Uterus (tissue), 4 donors: Measurements from ENCODE around the gene MEIS2. TPM values are rescaled to one million over a fixed set of nuclear protein-coding genes. Genes with fewer than 3 reads are reported as not detected.

Experiments used
- DNase-seq, 2 donors: peaks; one replicate each; pipeline ENCODE4 v3.0.0-alpha.2; 2019 to 2020
- H3K27ac ChIP-seq, 2 donors: fragments of 200-600 bp; sonication (generic); 1 replicate in 1 of 2; 2 replicates in 1 of 2; pipeline ENCODE4 v1.5.1; 2016 to 2018
- H3K27me3 ChIP-seq, 2 donors: fragments of 200-600 bp; sonication (generic); one replicate each; pipeline ENCODE4 v1.5.1; 2018 to 2019; ENCODE audit warnings: control low read depth in 1 of 2
- H3K36me3 ChIP-seq, 2 donors: fragments of 200-600 bp; sonication (generic); one replicate each; pipeline ENCODE4 v1.5.1; 2019; ENCODE audit warnings: control low read depth in 1 of 2
- H3K4me1 ChIP-seq, 2 donors: fragments of 200-600 bp; sonication (generic); one replicate each; pipeline ENCODE4 v1.5.1; 2018 to 2019; ENCODE audit warnings: control low read depth in 1 of 2
- H3K4me3 ChIP-seq, 2 donors: fragments of 200-600 bp; sonication (generic); 1 replicate in 1 of 2; 2 replicates in 1 of 2; pipeline ENCODE4 v1.5.1; 2018 to 2019; ENCODE audit warnings: mild to moderate bottlenecking in 1 of 2
- H3K9me3 ChIP-seq, 2 donors: fragments of 200-600 bp; sonication (generic); one replicate each; pipeline ENCODE4 v1.5.1; 2019; ENCODE audit warnings: control low read depth in 1 of 2
- CTCF ChIP-seq, 4 experiments: fragments of 200-600 bp in 2 of 4; fragments of 450-650 bp in 2 of 4; sonication (generic) in 2 of 4; IDR thresholded peaks; one replicate each; pipeline ENCODE4 v1.5.1; 2016 to 2019; ENCODE audit warnings: antibody characterized with exemption in 4 of 4, mild to moderate bottlenecking in 2 of 4, moderate library complexity in 1 of 4
- POLR2A ChIP-seq, 2 donors: fragments of 450-650 bp; IDR thresholded peaks; one replicate each; pipeline ENCODE4 v1.6.1; 2016; ENCODE audit warnings: antibody characterized with exemption in 2 of 2, mild to moderate bottlenecking in 1 of 2, moderate library complexity in 1 of 2
- intact Hi-C: fragments of 100-400 bp; cut with DNase I; formaldehyde crosslinking; loops from one replicate; pipeline ENCODE4 v1.15.1; 2023; ENCODE audit warnings: low total_unique reads
- total RNA-seq, 4 donors: library from RNA; depleted of rRNA in 3 of 4; stranded (reverse); fragments of >200 nt in 3 of 4; gene quantifications; one replicate each; pipeline versions ENCODE4 v1.1.0 to v1.2.4, GENCODE V29; 2014 to 2023
- donor health status: DM: yes; HTN: yes; CAD: no.

Gene MEIS2
- total RNA-seq, 4 donors from 2014 or later = 84.0 to 184 (median 112) TPM

- TF ChIP-seq CTCF (IDR thresholded peaks at IDR 0.05) = no peak
- no peak for TF ChIP-seq POLR2A (IDR thresholded peaks at IDR 0.05)
- intact Hi-C loops = no loop called here
- no peaks in the 10 kb centered on the region for H3K36me3 ChIP-seq
- H3K27me3 ChIP-seq = no peaks in the 10 kb centered on the region
- H3K27ac ChIP-seq = no peak overlapping the region
- no peak for DNase-seq
- peaks cover 0 to 17% of the 10 kb centered on the region in 2 donors for H3K4me1 ChIP-seq
- H3K4me3 ChIP-seq = no peak overlapping the region
- H3K9me3 ChIP-seq = no peaks in the 10 kb centered on the region
Measured at GRCh38 chr15:37010595-37010994, 89.8 kb downstream of the MEIS2 start.

- Histone ChIP-seq H3K9me3 (no peaks in the 10 kb centered on the region), H3K36me3 (no peaks in the 10 kb centered on the region), H3K4me1 (peaks cover 0 to 4% of the 10 kb centered on the region in 2 donors), H3K27me3 (no peaks in the 10 kb centered on the region), H3K27ac (no peak overlapping the region), H3K4me3 (no peak overlapping the region)
- intact Hi-C loops = no loop called here
- TF ChIP-seq POLR2A (IDR thresholded peaks at IDR 0.05) = no peak
- TF ChIP-seq CTCF (IDR thresholded peaks at IDR 0.05) = no peak
- no peak for DNase-seq
Measured at GRCh38 chr15:37009288-37009687, 91.1 kb downstream of the MEIS2 start.

DNA sequence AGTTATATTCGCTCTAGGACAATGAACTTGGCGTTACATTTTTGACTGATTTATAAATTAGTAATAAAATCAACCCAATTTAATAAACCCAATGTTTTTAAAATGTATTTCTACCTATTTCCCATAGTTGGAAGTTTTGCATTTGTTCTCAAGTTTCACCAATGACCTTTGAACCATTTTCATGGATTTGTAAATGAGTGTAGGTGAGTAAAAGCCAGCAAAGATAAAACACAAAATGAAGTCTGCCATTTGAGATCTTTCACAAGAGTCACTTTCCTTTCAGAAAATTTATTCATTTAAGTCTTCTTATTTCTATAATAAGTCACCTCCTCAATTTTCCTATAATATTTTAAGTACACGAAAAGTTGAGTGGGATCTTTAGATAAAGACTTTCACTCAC, 92.1 kb downstream of the MEIS2 start:
- intact Hi-C loops = no loop called here
- Histone ChIP-seq H3K27ac (no peak overlapping the region), H3K36me3 (no peaks in the 10 kb centered on the region), H3K4me1 (no peaks in the 10 kb centered on the region), H3K4me3 (no peak overlapping the region), H3K9me3 (no peaks in the 10 kb centered on the region), H3K27me3 (no peaks in the 10 kb centered on the region)
- TF ChIP-seq CTCF (IDR thresholded peaks at IDR 0.05) (no peak), POLR2A (IDR thresholded peaks at IDR 0.05) (no peak)
- no peak for DNase-seq

GRCh38 chr15:37007301-37007700, 93.0 kb downstream of the MEIS2 start:
- no peaks in the 10 kb centered on the region for H3K27me3 ChIP-seq
- no peak for DNase-seq
- no peak overlapping the region for H3K27ac ChIP-seq
- no peak overlapping the region for H3K4me3 ChIP-seq
- TF ChIP-seq POLR2A (IDR thresholded peaks at IDR 0.05) (no peak), CTCF (IDR thresholded peaks at IDR 0.05) (no peak)
- no peaks in the 10 kb centered on the region for H3K36me3 ChIP-seq
- H3K9me3 ChIP-seq = no peaks in the 10 kb centered on the region
- intact Hi-C loops = no loop called here
- H3K4me1 ChIP-seq = no peaks in the 10 kb centered on the region

GRCh38 chr15:37004981-37005735, 95.2 kb downstream of the MEIS2 start:
- H3K27me3 ChIP-seq = no peaks in the 10 kb centered on the region
- TF ChIP-seq POLR2A (IDR thresholded peaks at IDR 0.05) (no peak), CTCF (IDR thresholded peaks at IDR 0.05) (no peak)
- no peak overlapping the region for H3K4me3 ChIP-seq
- no peaks in the 10 kb centered on the region for H3K36me3 ChIP-seq
- H3K27ac ChIP-seq = no peak overlapping the region
- H3K9me3 ChIP-seq = no peaks in the 10 kb centered on the region
- intact Hi-C loops = no loop called here
- DNase-seq = no peak
- no peaks in the 10 kb centered on the region for H3K4me1 ChIP-seq
